HEK293T (cell line): ENCODE measurements around the gene ATG16L1.

Experiments
- CTCF ChIA-PET: fragments of 350-600 bp; formaldehyde crosslinking; extraction: SDS; loops from one replicate; lab custom pipeline; 2021; ENCODE audit warnings: antibody characterized with exemption, inconsistent platforms; lab: Yijun Ruan, JAX
- POLR2A ChIA-PET: fragments of 350-600 bp; formaldehyde crosslinking; extraction: SDS; loops from one replicate; lab custom pipeline; 2020; ENCODE audit warnings: antibody characterized with exemption, inconsistent platforms; lab: Yijun Ruan, JAX
- DNase-seq: peaks from one replicate; pipeline ENCODE4 v3.0.0; 2012; ENCODE audit warnings: mixed read lengths; ENCODE audit errors: extremely low spot score
- ARNT ChIP-seq: fragments of 450-650 bp; IDR thresholded peaks from 2 replicates; pipeline ENCODE4 v1.6.1; 2017; ENCODE audit warnings: mild to moderate bottlenecking
- BHLHE40 ChIP-seq: fragments of 450-650 bp; IDR thresholded peaks from 2 replicates; pipeline ENCODE4 v1.6.1; 2016; ENCODE audit warnings: mild to moderate bottlenecking, moderate library complexity, borderline replicate concordance
- CTBP1 ChIP-seq: fragments of 450-650 bp; IDR thresholded peaks from 2 replicates; pipeline ENCODE4 v1.6.1; 2016; ENCODE audit warnings: borderline replicate concordance
- ELF4 ChIP-seq: fragments of 450-650 bp; IDR thresholded peaks from 2 replicates; pipeline ENCODE4 v1.6.1; 2017; ENCODE audit warnings: antibody characterized with exemption
- FOXA1 ChIP-seq: fragments of 450-650 bp; IDR thresholded peaks from 2 replicates; pipeline ENCODE4 v1.6.1; 2016; ENCODE audit warnings: mild to moderate bottlenecking
- FOXK2 ChIP-seq: fragments of 450-650 bp; IDR thresholded peaks from 2 replicates; pipeline ENCODE4 v1.6.1; 2016; ENCODE audit warnings: mild to moderate bottlenecking
- FOXM1 ChIP-seq: fragments of 450-650 bp; IDR thresholded peaks from 2 replicates; pipeline ENCODE4 v1.6.1; 2017; ENCODE audit warnings: mild to moderate bottlenecking, borderline replicate concordance
- HDGF ChIP-seq: fragments of 450-650 bp; IDR thresholded peaks from 2 replicates; pipeline ENCODE4 v1.6.1; 2017; ENCODE audit warnings: antibody characterized with exemption, borderline replicate concordance
- L3MBTL2 ChIP-seq: fragments of 450-650 bp; conservative IDR thresholded peaks from 2 replicates; pipeline ENCODE4 v1.6.1; 2016; ENCODE audit warnings: mild to moderate bottlenecking
- LEF1 ChIP-seq: fragments of 450-650 bp; IDR thresholded peaks from 2 replicates; pipeline ENCODE4 v1.6.1; 2017; ENCODE audit warnings: mild to moderate bottlenecking, borderline replicate concordance
- NFRKB ChIP-seq: fragments of 450-650 bp; IDR thresholded peaks from 2 replicates; pipeline ENCODE4 v1.6.1; 2016; ENCODE audit warnings: mild to moderate bottlenecking, moderate library complexity
- PKNOX1 ChIP-seq: fragments of 450-650 bp; IDR thresholded peaks from 2 replicates; pipeline ENCODE4 v1.6.1; 2016
- SP1 ChIP-seq: fragments of 450-650 bp; IDR thresholded peaks from 2 replicates; pipeline ENCODE4 v1.6.1; 2017
- SUZ12 ChIP-seq: fragments of 450-650 bp; IDR thresholded peaks from 2 replicates; pipeline ENCODE4 v1.6.1; 2016; ENCODE audit warnings: mild to moderate bottlenecking
- TARDBP ChIP-seq: fragments of 450-650 bp; IDR thresholded peaks from 2 replicates; pipeline ENCODE4 v1.6.1; 2016
- ZNF384 ChIP-seq: fragments of 450-650 bp; IDR thresholded peaks from 2 replicates; pipeline ENCODE4 v1.6.1; 2016

ATG16L1 gene

GRCh38 chr2:233247744-233248143, 3.7 kb upstream of the ATG16L1 start:
- ChIA-PET POLR2A (no interaction called here), CTCF (no interaction called here)
- TF ChIP-seq HDGF (no peak), ZNF384 (no peak), TARDBP (no peak), FOXA1 (no peak), CTBP1 (no peak), ARNT (no peak), NFRKB (no peak), ELF4 (no peak), BHLHE40 (no peak)
- DNase-seq, result no peak

- CTCF ChIA-PET, result no interaction called here
- DNase-seq, result no peak
- POLR2A ChIA-PET, result no interaction called here
- TF ChIP-seq NFRKB (no peak), ARNT (no peak), BHLHE40 (no peak), LEF1 (no peak), FOXK2 (no peak), SUZ12 (no peak)
Measured at GRCh38 chr2:233248999-233249398, 2.5 kb upstream of the ATG16L1 start.

- no peak for TF ChIP-seq TARDBP
- no peak for TF ChIP-seq NFRKB
- no peak for TF ChIP-seq ZNF384
- TF ChIP-seq BHLHE40, result no peak
- TF ChIP-seq PKNOX1, result no peak
- TF ChIP-seq SUZ12, result no peak
- TF ChIP-seq FOXK2, result no peak
- no peak for TF ChIP-seq HDGF
- no peak for TF ChIP-seq FOXA1
- DNase-seq, result no peak
- ChIA-PET CTCF (no interaction called here), POLR2A (no interaction called here)
Measured at GRCh38 chr2:233250568-233250967, 905 bp upstream of the ATG16L1 start.

- CTCF ChIA-PET, result interaction anchor here (0.9 to 1.2 kb wide), 2 partner anchors 11 to 15 kb away, joined by 3 read pairs; no protein-coding TSS in a partner anchor
- POLR2A ChIA-PET, result interaction anchor here (1.0 to 1.1 kb wide), 3 partner anchors 31 to 197 kb away, joined by 3 to 4 read pairs (median 3); no protein-coding TSS in a partner anchor
- TF ChIP-seq FOXK2 (no peak), L3MBTL2 (no peak), BHLHE40 (no peak), PKNOX1 (no peak; the same call in 1 of the 2 replicates), ZNF384 (no peak), ELF4 (no peak), FOXA1 (no peak), TARDBP (no peak), CTBP1 (no peak), ARNT (no peak), SUZ12 (no peak), SP1 (no peak), FOXM1 (no peak), HDGF (no peak), LEF1 (no peak), NFRKB (no peak)
- DNase-seq, result no peak
Measured at GRCh38 chr2:233250985-233251305, 528 bp upstream of the ATG16L1 start.

- POLR2A ChIA-PET, result interaction anchor here (1.1 kb wide), 1 partner anchor 198 kb away, joined by 3 read pairs; no protein-coding TSS in a partner anchor
Measured at GRCh38 chr2:233252227-233252626, 754 bp downstream of the ATG16L1 start.

GRCh38 chr2:233255151-233255550, 3.7 kb downstream of the ATG16L1 start:
- DNase-seq, result no peak
- TF ChIP-seq SP1 (no peak), PKNOX1 (no peak), HDGF (no peak), ZNF384 (no peak), ELF4 (no peak), L3MBTL2 (no peak), BHLHE40 (no peak), LEF1 (no peak), FOXA1 (no peak), TARDBP (no peak), NFRKB (no peak), ARNT (no peak), FOXK2 (no peak), SUZ12 (no peak), FOXM1 (no peak), CTBP1 (no peak)
- ChIA-PET CTCF (no interaction called here), POLR2A (no interaction called here)

More at GRCh38 chr2:233252227-233252626, 754 bp downstream of the ATG16L1 start:
- no peak for DNase-seq
- TF ChIP-seq SP1, result no peak
- no peak for TF ChIP-seq ZNF384
- TF ChIP-seq TARDBP, result no peak
- no peak for TF ChIP-seq FOXK2
- TF ChIP-seq HDGF, result no peak
- no peak for TF ChIP-seq NFRKB
- TF ChIP-seq ELF4, result no peak
- TF ChIP-seq LEF1, result no peak
- CTCF ChIA-PET, result interaction anchor here (1.1 kb wide), 1 partner anchor 11 kb away, joined by 4 read pairs; no protein-coding TSS in a partner anchor

GRCh38 chr2:233256048-233256447, 4.6 kb downstream of the ATG16L1 start:
- TF ChIP-seq SUZ12 (no peak), ELF4 (no peak), PKNOX1 (no peak), FOXA1 (no peak)
- ChIA-PET POLR2A (no interaction called here), CTCF (no interaction called here)
- DNase-seq, result no peak
